HEK293 (cell line): ENCODE data around the gene AKAP12.

Experiments
- CTCF ChIA-PET: fragments of 350-600 bp; formaldehyde crosslinking; extraction: SDS; loops from one replicate; lab custom pipeline; 2021; ENCODE audit warnings: antibody characterized with exemption; lab: Yijun Ruan, JAX
- POLR2A ChIA-PET: fragments of 300-600 bp; formaldehyde crosslinking; extraction: SDS; loops from one replicate; lab custom pipeline; 2020; ENCODE audit warnings: antibody characterized with exemption, inconsistent platforms; lab: Yijun Ruan, JAX
- H3K27ac ChIP-seq: fragments of 200-500 bp; sonication (Bioruptor generic); 2 replicates; pipeline ENCODE4 v1.5.1; 2014; ENCODE audit warnings: low read depth, low read length, control low read depth, inconsistent platforms; ENCODE audit errors: extremely low read depth
- H3K36me3 ChIP-seq, 2 experiments: fragments of 200-500 bp in 1 of 2; sonication (Bioruptor generic) in 1 of 2; 1 replicate in 1 of 2; 2 replicates in 1 of 2; pipeline ENCODE4 v1.5.1; 2014 to 2017; ENCODE audit warnings: inconsistent platforms in 2 of 2, low read length in 2 of 2; ENCODE audit not compliant: control insufficient read depth in 2 of 2, insufficient read depth in 1 of 2
- H3K4me1 ChIP-seq: fragments of 200-500 bp; sonication (Bioruptor generic); 2 replicates; pipeline ENCODE4 v1.5.1; 2014; ENCODE audit warnings: mild to moderate bottlenecking, low read length, inconsistent platforms; ENCODE audit not compliant: control insufficient read depth, insufficient read depth
- H3K4me3 ChIP-seq: 2 replicates; pipeline ENCODE4 v1.5.1; 2011; ENCODE audit warnings: low read depth, mild to moderate bottlenecking, control low read depth, low read length, moderate library complexity
- H3K9me3 ChIP-seq: fragments of 200-500 bp; sonication (Bioruptor generic); 2 replicates; pipeline ENCODE4 v1.5.1; 2014; ENCODE audit warnings: low read depth, low read length, inconsistent platforms; ENCODE audit not compliant: control insufficient read depth, insufficient read depth
- FEZF1 ChIP-seq: fragments of 450-650 bp; formaldehyde crosslinking; IDR thresholded peaks from 2 replicates; pipeline ENCODE4 v1.5.1; 2016; ENCODE audit warnings: missing biosample characterization, missing genetic modification characterization
- MEIS1 ChIP-seq: sonication (generic); formaldehyde crosslinking; IDR thresholded peaks from 2 replicates; pipeline ENCODE4 v1.8.1; 2022; ENCODE audit warnings: missing genetic modification reagents, mild to moderate bottlenecking, borderline replicate concordance
- ZBTB10 ChIP-seq: fragments of 450-650 bp; formaldehyde crosslinking; IDR thresholded peaks from 2 replicates; pipeline ENCODE4 v1.5.1; 2016; ENCODE audit warnings: missing biosample characterization, missing genetic modification characterization
- ZNF138 ChIP-seq: fragments of 450-650 bp; formaldehyde crosslinking; IDR thresholded peaks from 2 replicates; pipeline ENCODE4 v1.5.1; 2016; ENCODE audit warnings: missing biosample characterization, missing genetic modification characterization, borderline replicate concordance
- ZNF280D ChIP-seq: fragments of 450-650 bp; formaldehyde crosslinking; IDR thresholded peaks from 2 replicates; pipeline ENCODE4 v1.5.1; 2016; ENCODE audit warnings: missing biosample characterization, missing genetic modification characterization
- ZNF404 ChIP-seq: fragments of 450-650 bp; formaldehyde crosslinking; IDR thresholded peaks from 2 replicates; pipeline ENCODE4 v1.5.1; 2017; ENCODE audit warnings: missing biosample characterization, missing genetic modification characterization
- ZNF513 ChIP-seq: fragments of 450-650 bp; IDR thresholded peaks from 2 replicates; pipeline ENCODE4 v1.5.1; 2018; ENCODE audit warnings: missing biosample characterization, missing genetic modification characterization
- ZNF529 ChIP-seq: fragments of 450-650 bp; formaldehyde crosslinking; IDR thresholded peaks from 2 replicates; pipeline ENCODE4 v1.5.1; 2017; ENCODE audit warnings: missing genetic modification characterization, missing biosample characterization; ENCODE audit not compliant: insufficient replicate concordance
- ZNF585B ChIP-seq: fragments of 450-650 bp; formaldehyde crosslinking; IDR thresholded peaks from 2 replicates; pipeline ENCODE4 v1.5.1; 2016; ENCODE audit warnings: missing biosample characterization, missing genetic modification characterization
- ZNF639 ChIP-seq: fragments of 450-650 bp; formaldehyde crosslinking; IDR thresholded peaks from 2 replicates; pipeline ENCODE4 v1.5.1; 2016; ENCODE audit warnings: missing biosample characterization, missing genetic modification characterization
- ZNF660 ChIP-seq: fragments of 450-650 bp; IDR thresholded peaks from 2 replicates; pipeline ENCODE4 v1.5.1; 2018; ENCODE audit warnings: missing biosample characterization, mild to moderate bottlenecking, missing genetic modification characterization
- ZNF777 ChIP-seq: fragments of 450-650 bp; formaldehyde crosslinking; IDR thresholded peaks from 2 replicates; pipeline ENCODE4 v1.5.1; 2017; ENCODE audit warnings: missing biosample characterization, missing genetic modification characterization, borderline replicate concordance

The AKAP12 gene

GRCh38 chr6:151211075-151211474 lies 28.7 kb upstream of the AKAP12 start (continued):
- TF ChIP-seq ZNF513 (tag by site-specific recombination) (no peak), ZNF280D (tag by site-specific recombination) (peak; percentile 96), ZNF777 (tag by site-specific recombination) (no peak), ZNF639 (tag by site-specific recombination) (0 out of 2 replicates have a peak, but pooled peaks have one; percentile 61)

- H3K4me3 ChIP-seq: no peak overlapping the region
- TF ChIP-seq ZBTB10 (tag by site-specific recombination): no peak
- TF ChIP-seq ZNF585B (tag by site-specific recombination): no peak
- TF ChIP-seq ZNF404 (tag by site-specific recombination): no peak
- TF ChIP-seq ZNF138 (tag by site-specific recombination): no peak
- TF ChIP-seq FEZF1 (tag by site-specific recombination): no peak
- no peak for TF ChIP-seq ZNF660 (tag by site-specific recombination)
- TF ChIP-seq, all 188 proteins: peak for 0
- CTCF ChIA-PET: no interaction called here
- H3K27ac ChIP-seq: no peak overlapping the region
- POLR2A ChIA-PET: no interaction called here
- no peaks in the 10 kb centered on the region for H3K36me3 ChIP-seq
- no peaks in the 10 kb centered on the region; the same call in 1 of the 2 replicates for H3K4me1 ChIP-seq
- H3K9me3 ChIP-seq: no peaks in the 10 kb centered on the region
Observed at GRCh38 chr6:151213352-151213751, 26.4 kb upstream of the AKAP12 start.

- Histone ChIP-seq H3K36me3 (no peaks in the 10 kb centered on the region), H3K4me3 (no peak overlapping the region), H3K27ac (no peak overlapping the region), H3K9me3 (no peaks in the 10 kb centered on the region), H3K4me1 (no peaks in the 10 kb centered on the region)
- CTCF ChIA-PET: interaction anchor here (0.7 to 1.2 kb wide), 3 partner anchors 60 to 176 kb away, joined by 3 to 5 read pairs (median 4); no protein-coding TSS in a partner anchor
- POLR2A ChIA-PET: interaction anchor here (0.5 kb wide), 1 partner anchor 15 kb away, joined by 3 read pairs; no protein-coding TSS in a partner anchor
- TF ChIP-seq MEIS1: no peak
- TF ChIP-seq ZNF529 (tag by site-specific recombination): no peak
Observed at GRCh38 chr6:151215999-151216398, 23.8 kb upstream of the AKAP12 start.
